Fibroblast of the aortic adventitia (primary cell): ENCODE measurements around the gene PRSS27. TPM values are rescaled to one million over a fixed set of nuclear protein-coding genes. Genes with fewer than 3 reads are reported as not detected.

ENCODE experiments used
- DNase-seq: peaks from one replicate; pipeline ENCODE4 v3.0.0-alpha.2; 2010; ENCODE audit warnings: low read depth
- H3K4me3 ChIP-seq: 2 replicates; pipeline ENCODE4 v1.5.1; 2011; ENCODE audit warnings: low read depth, mild to moderate bottlenecking, control low read depth, low read length, moderate library complexity
- total RNA-seq: library from RNA; depleted of rRNA; stranded (reverse); fragments of >200 nt; gene quantifications from 2 replicates; pipeline ENCODE4 v1.2.3, GENCODE V29; 2012; ENCODE audit warnings: low replicate concordance
- TF ChIP-seq, protein P1 (sequence below): IDR thresholded peaks from 2 replicates; pipeline ENCODE4 v1.5.1; 2011; ENCODE audit warnings: mild to moderate bottlenecking, low read length, control low read depth, inconsistent platforms; ENCODE audit not compliant: insufficient read depth

PRSS27 gene
- total RNA-seq, 1 donor, result 1.3 TPM

DNA sequence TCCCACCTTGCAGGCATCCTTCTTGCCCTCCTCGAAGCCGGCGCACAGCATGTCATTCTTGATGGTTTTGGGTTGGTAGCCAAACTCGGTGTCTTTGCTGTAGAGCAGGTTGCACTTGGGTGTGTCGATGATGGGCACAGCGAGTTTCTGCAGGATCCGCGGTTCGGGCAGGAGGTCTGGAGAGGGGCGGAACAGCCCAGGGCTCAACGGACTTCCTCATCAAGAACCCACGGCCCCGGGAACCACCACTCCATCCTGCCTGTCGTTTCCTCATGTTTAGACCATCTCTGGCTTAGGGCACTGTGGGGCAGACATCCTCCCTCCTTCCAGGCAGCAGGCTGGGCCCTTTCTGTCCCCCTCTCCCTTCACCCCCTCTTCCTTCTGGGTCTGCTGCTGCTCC is 6.5 kb downstream of the PRSS27 start:
- TF ChIP-seq, protein P1, sequence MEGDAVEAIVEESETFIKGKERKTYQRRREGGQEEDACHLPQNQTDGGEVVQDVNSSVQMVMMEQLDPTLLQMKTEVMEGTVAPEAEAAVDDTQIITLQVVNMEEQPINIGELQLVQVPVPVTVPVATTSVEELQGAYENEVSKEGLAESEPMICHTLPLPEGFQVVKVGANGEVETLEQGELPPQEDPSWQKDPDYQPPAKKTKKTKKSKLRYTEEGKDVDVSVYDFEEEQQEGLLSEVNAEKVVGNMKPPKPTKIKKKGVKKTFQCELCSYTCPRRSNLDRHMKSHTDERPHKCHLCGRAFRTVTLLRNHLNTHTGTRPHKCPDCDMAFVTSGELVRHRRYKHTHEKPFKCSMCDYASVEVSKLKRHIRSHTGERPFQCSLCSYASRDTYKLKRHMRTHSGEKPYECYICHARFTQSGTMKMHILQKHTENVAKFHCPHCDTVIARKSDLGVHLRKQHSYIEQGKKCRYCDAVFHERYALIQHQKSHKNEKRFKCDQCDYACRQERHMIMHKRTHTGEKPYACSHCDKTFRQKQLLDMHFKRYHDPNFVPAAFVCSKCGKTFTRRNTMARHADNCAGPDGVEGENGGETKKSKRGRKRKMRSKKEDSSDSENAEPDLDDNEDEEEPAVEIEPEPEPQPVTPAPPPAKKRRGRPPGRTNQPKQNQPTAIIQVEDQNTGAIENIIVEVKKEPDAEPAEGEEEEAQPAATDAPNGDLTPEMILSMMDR, result no peak
- no peak for DNase-seq
- H3K4me3 ChIP-seq, result no peak overlapping the region

DNA sequence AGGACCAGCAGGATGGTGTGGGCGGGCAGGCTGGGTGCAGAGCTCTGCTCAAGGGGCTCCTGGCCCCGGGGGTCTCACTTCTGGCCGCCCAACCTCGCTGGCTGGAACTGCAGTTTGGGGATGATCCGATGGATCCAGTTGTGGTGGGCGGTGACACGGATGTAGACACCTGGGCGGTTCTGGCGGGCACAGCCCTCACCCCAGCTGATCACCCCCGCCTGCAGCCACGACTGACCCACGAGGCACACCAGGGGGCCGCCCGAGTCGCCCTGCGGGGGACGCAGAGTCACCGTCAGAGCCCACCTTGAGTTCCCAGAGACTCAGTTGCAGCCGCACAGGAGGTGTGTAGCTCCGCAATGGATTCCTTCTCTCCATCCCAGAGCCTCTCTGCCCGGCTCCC is 7.5 kb downstream of the PRSS27 start:
- no peak for DNase-seq
- TF ChIP-seq, protein P1, result no peak
- H3K4me3 ChIP-seq, result no peak overlapping the region

DNA sequence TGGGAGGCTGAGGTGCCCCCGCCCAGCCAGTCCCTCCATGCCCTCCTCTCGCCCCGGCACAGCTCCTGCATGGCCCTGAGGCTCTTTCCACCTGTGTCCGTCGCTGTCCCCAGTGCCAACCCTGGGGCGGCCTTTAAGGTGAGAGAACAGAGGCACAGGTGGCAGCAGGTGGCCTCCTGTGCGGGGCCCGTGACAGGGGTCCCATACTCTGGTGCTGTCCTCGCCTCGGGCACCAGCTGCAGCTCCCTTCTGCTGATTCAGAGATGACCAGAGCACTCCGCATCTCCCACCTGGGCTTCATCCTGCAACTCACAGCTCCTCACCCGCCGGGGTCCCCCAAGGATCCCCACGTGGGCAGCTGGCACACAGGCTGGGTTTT is 8.0 kb downstream of the PRSS27 start:
- H3K4me3 ChIP-seq, result no peak overlapping the region
- TF ChIP-seq, protein P1, result no peak
- DNase-seq, result no peak

DNA sequence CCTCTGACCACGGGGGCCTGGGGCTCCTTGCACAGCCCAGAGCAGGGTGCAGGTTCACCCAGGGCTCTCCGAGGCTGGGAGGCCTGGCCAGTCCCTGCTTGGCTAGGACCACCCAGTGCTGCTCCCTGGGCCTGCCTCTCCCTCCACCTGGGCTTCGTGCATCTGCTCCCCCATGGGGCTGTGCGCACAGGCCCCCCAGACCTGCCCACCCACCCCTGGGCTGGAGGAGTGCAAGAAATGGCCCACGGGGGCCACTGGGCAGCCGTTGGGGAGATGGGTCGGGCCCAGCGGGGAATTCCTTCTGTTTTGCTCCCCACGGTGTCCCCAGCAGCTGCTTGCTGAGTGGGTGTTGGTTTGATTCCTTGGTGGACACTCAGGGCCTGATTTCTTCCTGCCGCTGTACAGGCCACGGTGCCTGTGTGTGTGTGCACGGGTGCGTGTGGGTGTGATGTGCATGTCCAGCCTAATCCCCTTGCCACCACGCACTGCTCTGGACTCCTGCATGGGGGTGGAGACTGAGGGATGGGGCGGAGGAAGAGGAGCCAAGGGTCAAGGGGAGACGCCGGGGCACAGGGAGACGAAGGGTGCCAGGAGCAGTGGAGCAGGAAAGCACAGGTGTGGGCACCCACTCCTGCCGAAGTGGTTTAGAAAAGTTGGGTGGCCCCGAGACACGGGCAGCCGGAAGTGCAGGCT is 8.5 kb downstream of the PRSS27 start:
- no peak for DNase-seq
- TF ChIP-seq, protein P1, result no peak
- no peak overlapping the region for H3K4me3 ChIP-seq

DNA sequence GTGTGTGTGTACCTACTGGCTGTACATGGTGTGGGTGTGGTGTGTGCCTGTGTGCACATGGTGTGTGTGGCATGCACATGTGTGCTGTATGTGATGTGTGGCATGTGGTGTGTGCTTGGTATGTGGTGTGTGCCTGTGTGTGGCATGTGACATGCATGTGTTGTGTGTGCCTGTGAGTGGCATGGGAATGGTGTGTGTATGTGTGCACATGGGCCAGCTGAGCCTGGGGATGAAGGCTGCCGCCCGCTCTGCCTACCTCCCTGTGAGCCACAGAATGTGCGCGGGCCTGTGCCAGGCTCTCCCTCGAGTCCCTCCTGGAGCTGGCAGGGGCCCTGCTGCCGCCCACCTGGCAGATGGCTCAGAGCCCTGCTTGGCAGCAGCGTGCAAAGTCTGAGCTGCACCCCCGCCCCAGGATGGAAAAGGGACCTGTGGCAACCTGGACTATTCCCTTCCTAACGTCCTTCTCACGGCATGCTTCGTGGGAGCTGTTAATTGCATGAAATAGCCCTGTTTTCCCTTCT is 9.3 kb downstream of the PRSS27 start:
- DNase-seq, result no peak
- TF ChIP-seq, protein P1, result no peak
- no peak overlapping the region for H3K4me3 ChIP-seq

DNA sequence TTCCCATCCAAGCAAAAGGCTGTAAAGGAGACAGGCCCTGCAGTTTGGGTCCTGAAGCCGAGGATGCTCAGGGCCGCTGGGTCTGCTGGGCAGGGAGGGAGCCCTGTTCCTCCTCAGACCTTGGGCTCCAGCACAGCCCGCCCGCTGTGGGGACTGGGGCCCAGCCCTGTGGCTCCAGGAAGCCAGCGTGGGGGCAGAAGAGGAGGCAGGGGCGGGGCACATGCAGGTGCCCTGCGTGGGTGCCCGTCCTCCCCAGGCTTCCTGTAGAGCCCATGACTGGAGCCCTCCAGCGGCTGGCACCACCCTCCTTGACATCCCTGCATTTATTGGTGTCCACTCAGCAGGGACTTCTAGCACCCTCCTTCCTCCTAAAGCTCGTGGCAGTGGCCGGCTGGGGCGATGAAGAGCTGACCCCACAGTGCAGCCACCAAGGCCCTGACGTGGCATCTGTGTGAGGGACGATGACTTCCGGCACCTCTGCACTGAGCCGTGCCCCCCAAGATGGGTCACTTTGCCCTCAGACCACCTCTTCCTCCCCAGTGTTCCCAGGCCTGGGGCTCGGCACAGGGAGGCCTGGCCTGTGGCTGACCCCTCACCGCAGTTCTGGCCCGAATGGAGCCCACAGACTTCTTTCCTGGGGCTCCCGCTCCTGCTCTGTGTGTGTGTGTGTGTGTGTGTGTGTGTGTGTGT is 9.9 kb downstream of the PRSS27 start:
- H3K4me3 ChIP-seq, result no peak overlapping the region
- no peak for DNase-seq
- TF ChIP-seq, protein P1, result no peak
